Endometrial microvascular endothelial cells (primary cell): Measurements from ENCODE around the gene ENPP3. TPM values are rescaled to one million over a fixed set of nuclear protein-coding genes. Genes with fewer than 3 reads are reported as not detected.

ENCODE experiments used
- in situ Hi-C: cut with HindIII; loops from 2 replicates; pipeline ENCODE4 v1.10.0; 2017; ENCODE audit warnings: low sequenced_read_pairs, low pct_unique_long_range_greater_than_20kb; ENCODE audit errors: inconsistent ontology term
- total RNA-seq: library from RNA; depleted of rRNA; stranded (reverse); fragments of >200 nt; gene quantifications from one replicate; pipeline ENCODE4 v1.2.3, GENCODE V29; 2015; ENCODE audit errors: inconsistent ontology term

Gene ENPP3
- total RNA-seq, 1 donor from 2014 or later: not detected

DNA sequence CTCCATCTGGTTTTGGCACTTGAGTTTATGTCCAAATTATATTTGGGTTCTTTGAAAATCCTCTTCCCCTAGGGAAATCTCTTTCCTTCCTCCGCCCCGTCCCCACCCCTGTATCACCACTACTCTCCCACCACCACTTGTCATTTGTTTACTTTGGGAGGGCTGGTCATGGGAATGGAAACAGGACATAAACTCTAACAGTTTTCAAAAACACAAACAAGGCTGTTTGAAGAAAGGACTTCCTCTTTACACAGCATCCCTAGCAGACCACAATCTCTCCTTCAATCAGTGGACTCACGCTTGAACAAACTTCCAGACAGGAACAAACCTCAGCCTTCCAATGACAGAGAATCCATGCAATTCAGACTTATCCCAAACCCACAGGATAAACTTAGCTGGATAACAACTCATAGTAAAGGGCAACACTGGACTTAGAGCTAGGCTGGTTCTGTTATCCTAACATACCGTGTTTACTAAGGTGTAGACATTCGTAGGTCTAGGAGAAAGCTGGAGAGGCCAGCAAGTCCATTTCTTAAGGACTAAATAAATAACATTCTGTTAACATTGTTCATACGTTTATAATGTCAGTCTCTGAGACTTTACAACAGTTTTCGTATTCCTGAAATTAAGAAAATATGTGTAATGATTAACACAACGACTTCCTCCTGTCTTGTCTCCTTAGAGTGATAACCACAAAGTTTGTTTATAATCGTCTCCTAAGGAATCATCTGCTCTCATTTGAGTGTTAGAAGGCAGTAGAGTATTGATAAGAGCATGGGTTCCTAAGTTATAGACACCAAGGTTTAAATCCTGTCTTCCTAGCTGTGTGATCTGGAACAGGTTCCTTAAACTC lies 117.8 kb downstream of the ENPP3 start:
- in situ Hi-C loops: no loop called here

- in situ Hi-C loops: no loop called here
Measured at GRCh38 chr6:131755597-131755996, 118.5 kb downstream of the ENPP3 start.

GRCh38 chr6:131756039-131756438 lies 118.9 kb downstream of the ENPP3 start:
- in situ Hi-C loops: no loop called here

DNA sequence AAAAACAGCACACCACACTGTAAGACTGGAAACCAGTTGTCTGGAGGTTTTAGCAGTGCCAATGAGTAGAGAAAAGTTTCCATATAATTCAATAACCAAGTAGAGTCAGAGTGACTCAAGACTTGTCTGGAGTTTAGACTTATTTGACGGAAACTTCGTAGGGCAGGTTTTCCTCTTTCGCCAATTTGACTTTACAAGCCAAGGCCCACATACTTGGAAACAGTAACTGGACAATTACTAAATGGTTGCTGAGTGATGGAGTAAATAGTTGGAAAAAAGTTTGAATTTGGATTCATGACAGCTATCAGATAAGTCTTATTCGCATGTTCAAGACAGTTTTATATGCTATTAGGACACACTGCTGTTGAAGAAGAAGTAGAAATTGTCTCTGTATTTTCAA lies 121.8 kb downstream of the ENPP3 start:
- in situ Hi-C loops: no loop called here

DNA sequence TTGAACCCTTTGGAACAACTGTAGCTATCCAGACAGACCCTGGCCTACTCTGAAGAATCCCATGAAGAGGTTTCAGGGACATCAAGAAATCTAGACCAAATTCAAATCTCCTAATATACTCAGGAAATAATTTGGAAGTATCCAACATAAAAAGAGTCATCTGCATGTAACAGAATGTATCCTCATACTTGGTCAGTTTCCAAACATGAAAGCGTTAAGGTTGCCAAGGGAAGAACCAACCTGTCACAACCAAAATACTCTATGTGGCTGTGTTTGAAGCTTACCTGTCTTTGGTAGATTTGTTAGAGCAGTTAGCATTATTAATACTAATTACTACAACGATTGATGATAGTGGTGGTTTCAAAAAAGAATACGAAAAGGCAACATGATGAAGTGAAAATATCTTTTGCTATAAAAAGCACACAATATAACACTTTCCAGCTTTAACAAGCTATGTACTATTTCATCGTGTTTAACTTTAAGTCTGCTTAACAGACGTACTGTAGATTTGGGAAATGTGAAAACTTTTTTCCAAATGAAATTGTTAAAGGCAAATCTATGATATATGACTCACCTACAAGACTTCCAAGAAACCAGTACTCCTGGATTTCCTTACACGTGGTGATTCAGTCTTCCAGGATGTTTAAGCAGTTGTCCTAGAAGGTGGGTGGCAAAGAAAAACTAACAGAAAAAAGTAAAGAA lies 124.1 kb downstream of the ENPP3 start:
- in situ Hi-C loops: no loop called here

DNA sequence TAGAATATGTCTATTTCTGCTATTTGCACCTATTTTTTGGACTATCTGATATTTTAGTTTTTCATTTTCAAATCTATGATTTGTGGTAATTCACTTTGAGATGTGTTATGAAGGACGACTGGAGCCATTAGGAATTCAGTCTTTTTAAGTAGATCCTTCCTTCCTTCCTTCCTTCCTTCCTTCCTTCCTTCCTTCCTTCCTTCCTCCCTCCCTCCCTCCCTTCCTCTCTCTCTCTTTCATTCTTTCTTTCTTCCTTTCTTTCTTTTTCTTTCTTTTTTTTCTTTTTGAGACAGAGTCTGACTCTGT lies 124.6 kb downstream of the ENPP3 start:
- in situ Hi-C loops: no loop called here

DNA sequence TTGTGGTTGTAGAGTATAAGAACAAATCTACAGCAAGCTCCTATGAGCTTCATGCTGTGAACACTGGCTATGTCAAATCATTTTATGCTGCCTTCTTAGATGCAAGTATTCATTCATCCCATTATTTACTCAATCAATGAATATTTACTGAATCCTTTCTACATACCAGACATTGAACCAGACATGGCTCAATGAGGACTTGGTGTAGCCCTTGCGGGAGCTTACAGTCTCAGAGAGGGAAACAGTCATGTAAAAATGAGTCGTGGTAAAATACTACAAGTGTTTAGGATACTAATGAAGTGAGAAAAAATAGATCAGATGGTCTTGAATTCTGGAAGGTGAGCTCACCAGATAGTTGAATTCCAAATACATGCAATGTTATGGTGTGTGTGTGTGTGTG lies 125.9 kb downstream of the ENPP3 start:
- in situ Hi-C loops: no loop called here

DNA sequence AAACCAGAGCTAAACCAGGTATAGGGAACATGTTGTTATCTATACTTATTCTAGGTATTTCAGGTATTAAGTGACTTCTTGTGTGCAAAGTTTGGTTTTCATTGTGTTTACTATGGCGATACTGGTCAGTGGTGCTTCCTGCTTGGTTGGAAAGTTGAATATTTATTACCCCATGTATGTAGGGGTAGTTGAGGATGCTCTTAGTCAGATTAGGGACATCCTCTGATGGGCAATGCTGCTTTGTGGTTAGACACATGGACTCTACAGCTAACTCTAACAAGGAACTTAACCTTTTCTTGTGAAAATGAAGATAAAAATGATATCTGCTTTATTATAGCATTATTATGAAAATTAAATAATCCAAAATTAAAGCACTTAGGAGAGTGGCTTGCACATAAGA lies 126.6 kb downstream of the ENPP3 start:
- in situ Hi-C loops: no loop called here

- in situ Hi-C loops: no loop called here
Measured at GRCh38 chr6:131764350-131764749, 127.2 kb downstream of the ENPP3 start.

- in situ Hi-C loops: no loop called here
Measured at GRCh38 chr6:131765081-131765803, 128.1 kb downstream of the ENPP3 start.

DNA sequence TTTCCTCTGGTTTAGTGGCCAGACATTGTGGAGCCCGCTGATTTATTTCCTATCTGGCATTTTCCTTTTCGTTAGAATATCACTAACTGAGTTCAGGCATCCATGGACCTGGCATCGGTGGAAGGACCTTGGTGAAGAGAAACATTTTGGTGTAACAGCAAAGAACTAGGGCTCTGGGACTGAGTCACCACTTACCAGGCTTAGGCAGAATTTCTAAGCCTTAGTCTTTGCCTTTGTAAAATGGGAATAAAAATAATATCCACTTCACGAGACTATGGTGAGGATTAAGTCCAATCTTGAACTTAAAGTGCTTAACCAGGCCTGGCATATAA lies 128.7 kb downstream of the ENPP3 start:
- in situ Hi-C loops: no loop called here

GRCh38 chr6:131766631-131767030 lies 129.5 kb downstream of the ENPP3 start:
- in situ Hi-C loops: no loop called here

GRCh38 chr6:131768964-131769363 lies 131.9 kb downstream of the ENPP3 start:
- in situ Hi-C loops: no loop called here

GRCh38 chr6:131769385-131770141 lies 132.5 kb downstream of the ENPP3 start:
- in situ Hi-C loops: no loop called here

- in situ Hi-C loops: no loop called here
Measured at GRCh38 chr6:131770776-131771175, 133.7 kb downstream of the ENPP3 start.

- in situ Hi-C loops: no loop called here
Measured at GRCh38 chr6:131773284-131773950, 136.3 kb downstream of the ENPP3 start.

GRCh38 chr6:131775886-131776285 lies 138.8 kb downstream of the ENPP3 start:
- in situ Hi-C loops: no loop called here

GRCh38 chr6:131776985-131777384 lies 139.9 kb downstream of the ENPP3 start:
- in situ Hi-C loops: no loop called here

DNA sequence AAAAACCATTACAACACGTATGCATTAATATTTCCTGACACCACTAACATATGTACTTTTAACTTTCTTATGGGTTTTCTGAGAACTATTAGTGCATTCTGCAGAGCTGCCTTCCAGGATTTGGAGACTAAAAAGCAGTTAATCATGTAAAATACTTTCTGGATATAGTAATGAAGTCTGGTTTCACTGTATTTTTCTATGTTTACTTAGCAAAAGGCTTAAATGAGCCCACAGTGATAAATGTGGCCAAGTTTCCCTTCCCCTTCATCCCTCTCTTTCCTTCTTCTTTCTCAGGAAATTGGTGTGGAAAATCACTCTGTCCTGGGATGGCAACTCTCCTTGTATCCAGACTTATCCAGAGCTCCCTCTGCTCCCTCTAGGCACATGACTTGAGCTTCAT lies 141.1 kb downstream of the ENPP3 start:
- in situ Hi-C loops: no loop called here
